Measurements from ENCODE around the gene CEP63. TPM values are rescaled to one million over a fixed set of nuclear protein-coding genes. Genes with fewer than 3 reads are reported as not detected.

CEP63 gene
- polyA plus RNA-seq, 3 donors: 11.1 to 18.8 (median 17.2) TPM

GRCh38 chr3:134517791-134518190, 31.9 kb downstream of the CEP63 start:
- peaks cover 16 to 57% of the 10 kb centered on the region in 2 donors for H3K36me3 ChIP-seq (replicated peaks in 1 of 2; ENCODE audit: control insufficient read depth in 1 of 2, insufficient read depth in 2 of 2, low read length in 2 of 2)

GRCh38 chr3:134522541-134522940, 36.7 kb downstream of the CEP63 start:
- H3K36me3 ChIP-seq (replicated peaks in 1 of 2; ENCODE audit: control insufficient read depth in 1 of 2, insufficient read depth in 2 of 2, low read length in 2 of 2): peaks cover 3 to 60% of the 10 kb centered on the region in 2 donors
- Mint-ChIP-seq H3K4me3 (no peak overlapping the region), H3K9me3 (peaks cover 34 to 45% (median 41%) of the 10 kb centered on the region in 7 donors), H3K4me1 (peaks cover 5% of the 10 kb centered on the region), H3K36me3 (peaks cover 48 to 63% of the 10 kb centered on the region in 2 donors), H3K27me3 (ENCODE audit: low read depth in 3 of 3) (no peaks in the 10 kb centered on the region), H3K27ac (no peak overlapping the region)
- H3K9ac ChIP-seq (ENCODE audit: insufficient read depth, low read length, poor library complexity, severe bottlenecking): no peak overlapping the region
- no peak overlapping the region for H3K27ac ChIP-seq (ENCODE audit: low read depth in 1 of 2, low read length in 2 of 2)
- H4K20me1 ChIP-seq (ENCODE audit: insufficient read depth, low read length): peaks cover 11% of the 10 kb centered on the region
- peaks cover 9 to 43% of the 10 kb centered on the region in 2 donors for H3K9me3 ChIP-seq (replicated peaks in 1 of 2; ENCODE audit: control insufficient read depth in 1 of 2, insufficient read depth in 1 of 2, low read length in 2 of 2)
- DNase-seq: no peak
- no peaks in the 10 kb centered on the region for H3K27me3 ChIP-seq (ENCODE audit: control insufficient read depth in 2 of 2, insufficient read depth in 2 of 2, low read length in 2 of 2)
- H3K4me2 ChIP-seq (replicated peaks; ENCODE audit: extremely low read depth, low read length, poor library complexity, severe bottlenecking): no peak overlapping the region
- no peaks in the 10 kb centered on the region for H3K4me1 ChIP-seq (ENCODE audit: control insufficient read depth in 1 of 2, insufficient read depth in 2 of 2, low read length in 2 of 2)
- TF ChIP-seq CTCF (IDR thresholded peaks at IDR 0.05): no peak
- H3K4me3 ChIP-seq (replicated peaks in 1 of 3; ENCODE audit: low read depth in 2 of 3, low read length in 3 of 3): no peak overlapping the region
- no CpG with 5 or more reads among the region's 6 CpGs for WGBS (ENCODE audit: insufficient coverage)
- no peak overlapping the region for H2AFZ ChIP-seq (ENCODE audit: insufficient read depth, low read depth, low read length, poor library complexity, severe bottlenecking)
- intact Hi-C loops (cut with micrococcal nuclease): no loop called here
- peaks cover 63% of the 10 kb centered on the region for H3K79me2 ChIP-seq (ENCODE audit: insufficient read depth, low read length)

More at GRCh38 chr3:134517791-134518190, 31.9 kb downstream of the CEP63 start:
- Histone ChIP-seq H3K27me3 (ENCODE audit: control insufficient read depth in 2 of 2, insufficient read depth in 2 of 2, low read length in 2 of 2) (no peaks in the 10 kb centered on the region), H4K20me1 (ENCODE audit: insufficient read depth, low read length) (no peaks in the 10 kb centered on the region), H3K9ac (ENCODE audit: insufficient read depth, low read length, poor library complexity, severe bottlenecking) (no peak overlapping the region), H3K4me2 (replicated peaks; ENCODE audit: extremely low read depth, low read length, poor library complexity, severe bottlenecking) (no peak overlapping the region), H3K4me1 (ENCODE audit: control insufficient read depth in 1 of 2, insufficient read depth in 2 of 2, low read length in 2 of 2) (no peaks in the 10 kb centered on the region), H3K4me3 (replicated peaks in 1 of 3; ENCODE audit: low read depth in 2 of 3, low read length in 3 of 3) (no peak overlapping the region), H3K9me3 (replicated peaks in 1 of 2; ENCODE audit: control insufficient read depth in 1 of 2, insufficient read depth in 1 of 2, low read length in 2 of 2) (peaks cover 4 to 12% of the 10 kb centered on the region in 2 donors), H3K27ac (ENCODE audit: low read depth in 1 of 2, low read length in 2 of 2) (peak overlapping the region in 1 of 2 donors; percentile 63), H3K79me2 (ENCODE audit: insufficient read depth, low read length) (peaks cover 20% of the 10 kb centered on the region), H2AFZ (ENCODE audit: insufficient read depth, low read depth, low read length, poor library complexity, severe bottlenecking) (no peak overlapping the region)
- no peak overlapping the region for H3K4me3 Mint-ChIP-seq
- H3K4me1 Mint-ChIP-seq: peaks cover 8% of the 10 kb centered on the region
- H3K36me3 Mint-ChIP-seq: peaks cover 40 to 52% of the 10 kb centered on the region in 2 donors
- peak overlapping the region in 4 of 7 donors; percentile 17 to 71 (median 59) for H3K27ac Mint-ChIP-seq
- intact Hi-C loops (cut with micrococcal nuclease): no loop called here
- no peaks in the 10 kb centered on the region for H3K27me3 Mint-ChIP-seq (ENCODE audit: low read depth in 3 of 3)
- peaks cover 6 to 23% (median 11%) of the 10 kb centered on the region in 7 donors for H3K9me3 Mint-ChIP-seq
- no peak for DNase-seq
- no peak for TF ChIP-seq CTCF (IDR thresholded peaks at IDR 0.05)
